Left lung (tissue), 10 donors: ENCODE data around the gene NSD2. TPM values are rescaled to one million over a fixed set of nuclear protein-coding genes. Genes with fewer than 3 reads are reported as not detected.
A peak's percentile ranks its signal among the peaks of the same experiment; 100 is the strongest.

Experiments used
- ATAC-seq: fragments of 200-7000 bp; cut with Tn5 transposase; one replicate; pipeline ENCODE4 v1.9.1; 2020; ENCODE audit warnings: moderate library complexity
- DNase-seq, 4 donors: peaks; one replicate each; pipeline ENCODE4 v3.0.0-alpha.2; 2013 to 2020
- H3K27ac ChIP-seq, 2 donors: fragments of 200-600 bp; sonication (generic) in 1 of 2; one replicate each; pipeline versions ENCODE4 v1.5.0 to v1.8.0; 2020 to 2021
- H3K27me3 ChIP-seq, 2 donors: fragments of 200-600 bp; sonication (generic) in 1 of 2; one replicate each; pipeline versions ENCODE4 v1.5.0 to v1.8.0; 2020 to 2021
- H3K36me3 ChIP-seq, 2 donors: fragments of 200-600 bp; sonication (generic) in 1 of 2; one replicate each; pipeline versions ENCODE4 v1.5.0 to v1.8.0; 2020 to 2021
- H3K4me1 ChIP-seq, 2 donors: fragments of 200-600 bp; one replicate each; pipeline ENCODE4 v1.8.0; 2021
- H3K4me3 ChIP-seq, 2 donors: fragments of 200-600 bp; sonication (generic) in 1 of 2; one replicate each; pipeline versions ENCODE4 v1.5.0 to v1.8.0; 2020 to 2021; ENCODE audit warnings: mild to moderate bottlenecking in 1 of 2
- H3K9me3 ChIP-seq, 2 donors: fragments of 200-600 bp; sonication (generic) in 1 of 2; one replicate each; pipeline versions ENCODE4 v1.5.0 to v1.8.0; 2020 to 2021
- intact Hi-C, 2 donors: fragments of 100-400 bp; cut with DNase I; formaldehyde crosslinking; loops; one replicate each; pipeline versions ENCODE4 v1.11.2 to v1.14.2; 2022
- polyA plus RNA-seq, 6 donors: library from polyadenylated mRNA; unstranded; fragments of 120-200 nt; gene quantifications; one replicate each; pipeline ENCODE4 v1.2.1, GENCODE V29; 2013; ENCODE audit not compliant: insufficient read length in 6 of 6
- total RNA-seq, 2 donors: library from RNA; stranded (reverse); fragmentation: NEBNext Ultra II Directional; extraction: Animal tissue kit (Norgen Biotek cat#: 25700); gene quantifications; one replicate each; pipeline ENCODE4 v1.2.1, GENCODE V29; 2021
- TF ChIP-seq, protein P1 (sequence below), 2 donors: fragments of 200-600 bp; sonication (generic) in 1 of 2; IDR thresholded peaks; one replicate each; pipeline versions ENCODE4 v1.5.0 to v1.8.0; 2021; ENCODE audit warnings: antibody characterized with exemption in 2 of 2
- donor health status: DM: no; HTN: yes; CAD: no.
- donor health status: DM: no; HTN: no; CAD: no.

Gene NSD2
- total and polyA plus RNA-seq, 8 donors, result 53.6 to 93.8 (median 80.0) TPM

DNA sequence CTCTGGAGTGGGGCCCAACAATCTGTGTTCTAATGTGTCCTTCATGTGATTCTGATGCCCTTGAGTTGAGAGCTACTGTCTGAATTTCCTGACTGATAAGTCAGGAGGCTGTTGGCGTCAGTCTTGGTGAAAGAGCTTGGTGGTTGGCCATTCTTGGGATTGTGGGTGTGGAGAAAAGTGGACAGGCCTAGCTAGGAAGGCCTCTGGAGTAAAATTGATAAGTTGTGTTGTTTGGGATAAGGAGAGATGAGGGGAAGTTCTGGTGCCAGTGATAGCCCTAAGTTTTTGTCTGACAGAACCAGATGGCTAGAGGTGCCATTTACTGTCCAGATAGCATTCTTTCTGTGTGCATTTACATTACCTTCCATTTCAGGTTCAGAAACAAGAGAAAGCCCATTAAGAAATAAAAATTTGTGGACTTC lies 11.7 kb downstream of the NSD2 start:
- DNase-seq (no peak), ATAC-seq (no peak)
- TF ChIP-seq, protein P1, sequence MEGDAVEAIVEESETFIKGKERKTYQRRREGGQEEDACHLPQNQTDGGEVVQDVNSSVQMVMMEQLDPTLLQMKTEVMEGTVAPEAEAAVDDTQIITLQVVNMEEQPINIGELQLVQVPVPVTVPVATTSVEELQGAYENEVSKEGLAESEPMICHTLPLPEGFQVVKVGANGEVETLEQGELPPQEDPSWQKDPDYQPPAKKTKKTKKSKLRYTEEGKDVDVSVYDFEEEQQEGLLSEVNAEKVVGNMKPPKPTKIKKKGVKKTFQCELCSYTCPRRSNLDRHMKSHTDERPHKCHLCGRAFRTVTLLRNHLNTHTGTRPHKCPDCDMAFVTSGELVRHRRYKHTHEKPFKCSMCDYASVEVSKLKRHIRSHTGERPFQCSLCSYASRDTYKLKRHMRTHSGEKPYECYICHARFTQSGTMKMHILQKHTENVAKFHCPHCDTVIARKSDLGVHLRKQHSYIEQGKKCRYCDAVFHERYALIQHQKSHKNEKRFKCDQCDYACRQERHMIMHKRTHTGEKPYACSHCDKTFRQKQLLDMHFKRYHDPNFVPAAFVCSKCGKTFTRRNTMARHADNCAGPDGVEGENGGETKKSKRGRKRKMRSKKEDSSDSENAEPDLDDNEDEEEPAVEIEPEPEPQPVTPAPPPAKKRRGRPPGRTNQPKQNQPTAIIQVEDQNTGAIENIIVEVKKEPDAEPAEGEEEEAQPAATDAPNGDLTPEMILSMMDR (IDR thresholded peaks at IDR 0.05), result no peak
- H3K27me3 ChIP-seq, result no peaks in the 10 kb centered on the region
- no peak overlapping the region for H3K4me3 ChIP-seq
- peaks cover 3 to 7% of the 10 kb centered on the region in 2 donors for H3K4me1 ChIP-seq
- no peak overlapping the region for H3K27ac ChIP-seq
- intact Hi-C loops, result no loop called here
- H3K36me3 ChIP-seq, result no peaks in the 10 kb centered on the region
- no peaks in the 10 kb centered on the region for H3K9me3 ChIP-seq

DNA sequence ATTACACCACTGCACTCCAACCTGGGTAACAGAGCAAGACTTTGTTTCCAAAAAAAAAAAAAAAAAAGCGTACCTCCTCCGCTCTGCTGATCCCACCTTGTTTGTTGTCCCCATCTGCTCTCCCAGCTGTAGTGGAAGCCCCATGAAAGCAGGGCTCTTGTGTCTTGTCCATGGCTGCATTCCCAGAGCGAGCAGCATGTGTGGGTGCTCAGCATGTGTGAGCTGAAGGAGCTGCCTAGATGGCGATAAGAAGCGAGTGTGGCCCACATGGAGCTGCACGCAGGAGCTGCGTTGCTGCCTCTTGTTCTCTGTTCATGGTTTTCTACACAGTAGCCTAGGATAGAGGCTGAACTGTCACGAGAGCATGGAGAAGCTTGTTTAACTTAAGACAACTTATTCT lies 12.4 kb downstream of the NSD2 start:
- Histone ChIP-seq H3K27ac (no peak overlapping the region), H3K4me3 (no peak overlapping the region), H3K4me1 (peaks cover 3 to 9% of the 10 kb centered on the region in 2 donors), H3K36me3 (no peaks in the 10 kb centered on the region), H3K9me3 (no peaks in the 10 kb centered on the region), H3K27me3 (no peaks in the 10 kb centered on the region)
- ATAC-seq (no peak), DNase-seq (no peak)
- TF ChIP-seq, protein P1 (IDR thresholded peaks at IDR 0.05), result no peak
- intact Hi-C loops, result no loop called here

DNA sequence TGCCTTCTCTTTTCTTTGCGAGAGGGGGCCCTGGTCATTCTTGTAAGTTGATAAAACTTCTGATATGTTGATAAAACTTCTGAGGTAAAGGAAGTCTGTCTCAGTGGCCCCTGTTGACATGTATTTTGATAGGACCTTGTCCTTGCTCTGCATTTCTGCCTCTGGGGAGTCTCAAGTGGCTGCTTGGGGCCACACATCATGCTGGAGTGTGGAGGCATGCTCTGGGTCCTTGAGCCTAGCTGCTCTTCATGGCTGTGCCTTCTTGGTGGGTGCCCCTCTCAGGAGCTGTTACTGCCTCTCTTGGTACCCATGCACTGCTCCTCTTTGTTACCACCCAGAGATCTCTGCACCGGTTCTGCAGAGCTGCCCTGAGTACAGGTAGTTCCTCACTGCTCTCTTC lies 14.2 kb downstream of the NSD2 start:
- Histone ChIP-seq H3K36me3 (no peaks in the 10 kb centered on the region), H3K4me1 (peaks cover 3 to 12% of the 10 kb centered on the region in 2 donors), H3K9me3 (no peaks in the 10 kb centered on the region), H3K4me3 (no peak overlapping the region), H3K27ac (no peak overlapping the region), H3K27me3 (no peaks in the 10 kb centered on the region)
- TF ChIP-seq, protein P1 (IDR thresholded peaks at IDR 0.05), result no peak
- ATAC-seq (peak; percentile 50), DNase-seq (no peak)
- intact Hi-C loops, result no loop called here

DNA sequence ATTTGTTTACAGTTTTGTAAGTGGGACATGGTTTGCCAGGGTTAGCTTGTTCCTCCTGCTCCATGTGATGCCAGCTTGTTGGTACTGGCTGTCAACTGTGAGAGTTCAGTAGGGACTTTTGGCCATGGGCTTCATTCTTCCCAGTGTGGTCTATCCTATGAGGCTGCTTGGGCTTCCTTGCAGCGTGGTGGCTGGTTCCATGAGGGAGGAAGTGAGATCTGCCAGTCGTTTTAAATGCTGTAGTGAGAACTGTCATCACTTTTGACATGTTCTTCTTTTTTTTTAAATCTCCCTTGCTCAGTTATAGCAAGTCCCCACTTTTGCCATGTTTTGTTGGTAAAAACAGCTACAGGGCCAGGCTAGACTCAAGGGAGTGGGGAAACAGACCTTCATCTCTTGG lies 15.9 kb downstream of the NSD2 start:
- ATAC-seq (no peak), DNase-seq (no peak)
- TF ChIP-seq, protein P1 (IDR thresholded peaks at IDR 0.05), result no peak
- Histone ChIP-seq H3K4me1 (peaks cover 3 to 12% of the 10 kb centered on the region in 2 donors), H3K36me3 (no peaks in the 10 kb centered on the region), H3K27ac (peak overlapping the region in 1 of 2 donors; percentile 57), H3K27me3 (no peaks in the 10 kb centered on the region), H3K9me3 (no peaks in the 10 kb centered on the region), H3K4me3 (no peak overlapping the region)
- intact Hi-C loops, result no loop called here

DNA sequence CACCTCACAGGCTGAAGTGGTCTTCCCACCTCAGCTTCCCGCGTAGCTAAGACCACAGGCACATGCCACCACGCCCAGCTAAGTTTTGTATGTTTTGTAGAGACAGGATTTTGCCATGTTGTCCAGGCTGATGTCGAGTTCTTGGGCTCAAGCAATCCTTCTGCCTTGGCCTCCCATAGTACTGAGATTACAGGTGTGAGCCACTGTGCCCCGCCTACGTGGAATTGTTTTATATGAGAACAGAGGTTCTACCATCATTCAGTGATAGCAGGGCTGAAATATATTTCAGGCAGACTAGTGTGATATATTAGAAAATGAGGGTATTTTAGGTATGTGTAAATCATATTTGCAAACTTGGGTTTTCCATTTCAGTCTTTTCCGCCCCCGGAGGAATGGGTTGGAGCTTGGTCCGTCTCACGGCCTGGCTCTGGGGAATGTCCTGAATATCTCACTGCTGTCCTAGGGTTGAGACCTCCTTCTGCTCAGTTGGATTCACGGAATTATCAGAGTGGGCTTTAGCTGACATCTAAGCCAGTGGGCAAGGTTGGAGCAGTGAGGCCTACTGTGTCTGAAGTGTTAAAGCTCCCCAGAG lies 19.9 kb downstream of the NSD2 start:
- DNase-seq (no peak), ATAC-seq (no peak)
- Histone ChIP-seq H3K9me3 (no peaks in the 10 kb centered on the region), H3K4me3 (no peak overlapping the region), H3K4me1 (peaks cover 0 to 12% of the 10 kb centered on the region in 2 donors), H3K27ac (no peak overlapping the region), H3K36me3 (no peaks in the 10 kb centered on the region), H3K27me3 (no peaks in the 10 kb centered on the region)
- TF ChIP-seq, protein P1 (IDR thresholded peaks at IDR 0.05), result no peak
- intact Hi-C loops, result loop anchor here in 1 of 2 donors (10.0 kb wide), 1 partner anchor 146 kb away; no protein-coding TSS in a partner anchor
